HAP-1 (cell line): ENCODE results near the gene TMEM234.

Experiments used
- DNase-seq, 2 experiments: peaks; one replicate each; pipeline ENCODE4 v3.0.0-alpha.2; 2016 to 2020; ENCODE audit warnings: low spot score in 2 of 2
- H3K27me3 ChIP-seq: fragments of 250-450 bp; sonication (Bioruptor Pico); 2 replicates; pipeline ENCODE4 v1.5.1; 2020; ENCODE audit warnings: low read depth, mild to moderate bottlenecking, moderate library complexity
- H3K36me3 ChIP-seq: fragments of 250-450 bp; sonication (Bioruptor Pico); replicated peaks from 2 replicates; pipeline ENCODE4 v1.5.1; 2020; ENCODE audit warnings: mild to moderate bottlenecking
- H3K4me1 ChIP-seq: fragments of 250-450 bp; sonication (Bioruptor Pico); 2 replicates; pipeline ENCODE4 v1.5.1; 2020; ENCODE audit warnings: mild to moderate bottlenecking
- H3K4me3 ChIP-seq: fragments of 250-450 bp; sonication (Bioruptor Pico); 2 replicates; pipeline ENCODE4 v1.5.1; 2020; ENCODE audit warnings: mild to moderate bottlenecking, moderate library complexity
- H3K9me3 ChIP-seq: fragments of 250-450 bp; sonication (Bioruptor Pico); 2 replicates; pipeline ENCODE4 v1.5.1; 2020; ENCODE audit warnings: mild to moderate bottlenecking, moderate library complexity
- in situ Hi-C: fragments of 300-500 bp; cut with MboI; formaldehyde crosslinking; loops from 3 replicates; pipeline ENCODE4 v1.14.3; 2020; ENCODE audit warnings: low sequenced_read_pairs, inconsistent platforms, mixed read lengths

TMEM234 gene

GRCh38 chr1:32200226-32201010 is 21.7 kb downstream of the TMEM234 start, which contains the start of gene CCDC28B:
Gene CCDC28B (plus strand): TSS chr1:32200595. CDS start chr1:32201936, 1,341 bp downstream.
- Histone ChIP-seq H3K27me3 (no peaks in the 10 kb centered on the region), H3K4me3 (peak within 1 kb of the TSS; percentile 60), H3K9me3 (no peaks in the 10 kb centered on the region), H3K36me3 (peaks cover 28% of the 10 kb centered on the region), H3K4me1 (peaks cover 14% of the 10 kb centered on the region)
- peak; percentile 84 to 89 for DNase-seq
- in situ Hi-C loops, result no loop called here

DNA sequence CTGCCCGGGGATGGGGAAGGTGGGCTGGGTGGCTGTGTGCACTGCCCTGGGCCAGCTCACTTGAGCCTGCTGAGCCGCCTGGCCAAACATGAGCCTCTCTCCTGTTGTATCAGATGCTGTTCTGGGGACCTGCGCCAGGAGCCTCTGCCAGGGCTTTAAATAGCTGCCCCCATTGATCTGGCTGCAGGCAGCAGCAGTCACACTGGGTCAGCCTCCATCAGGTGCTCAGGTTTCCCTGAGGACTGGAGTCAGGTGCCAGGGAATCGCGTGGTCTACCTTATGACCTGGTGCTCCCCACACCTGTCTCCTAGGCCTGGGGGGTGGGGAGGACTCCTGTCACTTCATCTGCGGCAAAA is 22.5 kb downstream of the TMEM234 start:
- H3K27me3 ChIP-seq, result no peaks in the 10 kb centered on the region
- peaks cover 14% of the 10 kb centered on the region for H3K4me1 ChIP-seq
- H3K36me3 ChIP-seq, result peaks cover 35% of the 10 kb centered on the region
- in situ Hi-C loops, result no loop called here
- no peak for DNase-seq
- H3K4me3 ChIP-seq, result no peak overlapping the region
- no peaks in the 10 kb centered on the region for H3K9me3 ChIP-seq

- H3K27me3 ChIP-seq, result no peaks in the 10 kb centered on the region
- in situ Hi-C loops, result no loop called here
- H3K4me3 ChIP-seq, result no peak overlapping the region
- peaks cover 14% of the 10 kb centered on the region for H3K4me1 ChIP-seq
- no peaks in the 10 kb centered on the region for H3K9me3 ChIP-seq
- H3K36me3 ChIP-seq, result peaks cover 40% of the 10 kb centered on the region
- DNase-seq, result no peak
Observed at GRCh38 chr1:32199043-32199716, 23.0 kb downstream of the TMEM234 start.

DNA sequence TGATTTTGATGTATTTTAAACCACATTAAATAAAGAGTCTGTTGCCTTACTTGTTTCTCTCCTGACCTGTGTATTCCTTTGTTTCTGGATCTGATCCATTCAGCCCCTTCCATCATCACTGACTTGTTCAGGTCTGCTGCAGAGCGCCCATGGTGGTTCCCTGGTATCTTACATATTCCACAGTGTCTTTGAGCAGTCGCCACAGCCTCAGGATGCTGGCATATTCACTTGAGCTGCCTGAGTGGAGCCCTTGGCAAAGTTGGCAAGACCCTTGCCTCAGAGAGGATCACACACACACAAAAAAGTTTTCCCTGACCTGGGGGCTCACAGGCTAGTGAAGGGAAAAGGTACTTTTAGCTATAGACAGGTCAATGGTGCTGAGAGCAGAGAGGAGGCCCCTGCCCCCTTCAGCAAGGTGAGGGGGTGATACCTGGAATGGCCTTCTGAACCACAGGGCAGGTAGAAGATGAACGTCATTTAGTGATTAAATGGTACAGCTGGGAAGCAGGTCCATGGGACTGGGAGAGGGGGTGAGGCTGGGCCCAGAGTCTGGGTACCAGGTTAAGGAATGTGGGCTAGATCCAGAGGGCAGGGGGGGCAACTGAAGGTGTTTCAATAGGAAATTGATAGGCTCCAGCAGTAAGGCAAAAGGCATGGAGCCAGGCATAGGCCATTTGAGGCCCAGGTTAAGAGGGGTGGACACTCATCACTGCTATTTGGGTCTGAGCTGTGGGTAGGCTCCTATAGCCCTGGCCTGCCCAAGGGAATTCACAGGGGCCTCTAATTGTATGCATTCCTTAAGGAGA is 23.7 kb downstream of the TMEM234 start:
- H3K4me1 ChIP-seq, result peaks cover 14% of the 10 kb centered on the region
- no peaks in the 10 kb centered on the region for H3K9me3 ChIP-seq
- H3K27me3 ChIP-seq, result no peaks in the 10 kb centered on the region
- no peak for DNase-seq
- peaks cover 48% of the 10 kb centered on the region for H3K36me3 ChIP-seq
- in situ Hi-C loops, result no loop called here
- no peak overlapping the region for H3K4me3 ChIP-seq

DNA sequence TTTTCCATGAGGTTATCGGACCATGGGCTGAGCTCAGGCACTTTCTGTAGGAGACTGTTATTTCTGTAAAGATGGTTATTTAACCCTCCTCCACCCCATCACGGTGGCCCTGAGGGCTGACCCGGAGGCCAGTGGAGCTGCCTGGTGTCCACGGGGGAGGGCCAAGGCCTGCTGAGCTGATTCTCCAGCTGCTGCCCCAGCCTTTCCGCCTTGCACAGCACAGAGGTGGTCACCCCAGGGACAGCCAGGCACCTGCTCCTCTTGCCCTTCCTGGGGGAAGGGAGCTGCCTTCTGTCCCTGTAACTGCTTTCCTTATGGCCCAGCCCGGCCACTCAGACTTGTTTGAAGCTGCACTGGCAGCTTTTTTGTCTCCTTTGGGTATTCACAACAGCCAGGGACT is 24.3 kb downstream of the TMEM234 start:
- no peak for DNase-seq
- Histone ChIP-seq H3K9me3 (no peaks in the 10 kb centered on the region), H3K4me1 (peaks cover 14% of the 10 kb centered on the region), H3K27me3 (no peaks in the 10 kb centered on the region), H3K36me3 (peaks cover 54% of the 10 kb centered on the region), H3K4me3 (no peak overlapping the region)
- in situ Hi-C loops, result no loop called here

DNA sequence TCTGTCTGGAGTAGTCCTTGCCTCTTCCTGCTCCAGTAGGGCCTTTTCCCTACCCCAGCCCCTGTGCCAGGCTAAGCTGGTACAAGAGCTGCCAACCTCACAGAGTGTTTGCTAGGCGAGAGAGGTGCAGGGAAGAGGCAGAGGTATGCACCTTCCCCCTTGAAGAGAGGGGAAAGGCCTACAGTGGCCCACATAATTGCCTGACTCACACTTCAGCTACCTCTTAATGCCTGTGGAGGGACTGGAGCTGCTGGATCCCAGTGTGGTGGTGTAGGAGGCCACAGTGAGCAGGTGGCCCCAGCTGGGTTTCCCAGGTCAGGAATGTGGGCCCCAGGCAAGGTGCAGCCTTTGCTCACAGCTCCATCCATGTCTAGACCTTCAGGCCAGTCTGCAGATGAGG is 25.1 kb downstream of the TMEM234 start:
- peaks cover 14% of the 10 kb centered on the region for H3K4me1 ChIP-seq
- in situ Hi-C loops, result no loop called here
- peaks cover 61% of the 10 kb centered on the region for H3K36me3 ChIP-seq
- no peaks in the 10 kb centered on the region for H3K9me3 ChIP-seq
- no peak overlapping the region for H3K4me3 ChIP-seq
- no peaks in the 10 kb centered on the region for H3K27me3 ChIP-seq
- no peak for DNase-seq

DNA sequence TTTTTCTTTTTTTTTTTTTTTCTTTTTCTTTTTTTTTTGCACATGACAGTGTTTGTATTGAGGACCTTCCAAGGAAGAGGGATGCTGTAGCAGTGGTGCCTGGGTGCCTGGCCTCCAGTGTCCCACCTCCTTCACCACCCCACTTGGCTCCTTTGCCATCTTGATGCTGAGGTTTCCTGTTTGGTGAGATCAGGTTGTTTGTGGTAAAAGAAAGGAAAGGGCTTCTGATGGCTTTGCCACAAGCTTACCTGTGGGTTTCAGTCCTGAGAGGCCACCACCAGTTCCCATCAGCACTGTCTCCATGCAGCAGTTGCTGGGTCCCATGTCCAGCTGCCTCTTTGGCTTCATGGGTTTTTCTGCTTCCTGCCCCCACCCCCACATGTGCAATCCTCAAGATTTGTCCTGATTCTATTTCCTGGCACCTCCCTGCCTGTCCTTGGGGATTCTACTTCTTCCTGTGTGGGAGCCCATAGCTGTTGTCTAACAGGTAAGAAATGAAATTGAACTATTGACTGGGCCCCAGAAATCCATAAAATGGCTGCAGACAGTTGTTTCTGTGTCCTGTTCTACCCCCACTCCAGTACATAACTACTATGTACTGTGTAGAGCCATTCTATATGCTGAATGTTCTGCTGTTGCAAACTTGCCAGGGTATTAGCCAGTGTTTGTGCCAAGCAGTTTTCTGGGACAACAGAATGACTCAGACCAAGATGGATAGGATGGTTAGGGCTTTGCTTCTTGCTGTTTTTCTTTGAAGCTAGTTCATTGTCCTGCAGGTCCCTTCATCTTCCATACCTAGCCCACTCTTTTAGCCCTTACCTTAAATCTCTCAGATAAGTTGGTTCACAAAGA is 26.0 kb downstream of the TMEM234 start:
- H3K9me3 ChIP-seq, result no peaks in the 10 kb centered on the region
- no peak for DNase-seq
- H3K27me3 ChIP-seq, result no peaks in the 10 kb centered on the region
- H3K4me1 ChIP-seq, result peaks cover 8% of the 10 kb centered on the region
- peaks cover 70% of the 10 kb centered on the region for H3K36me3 ChIP-seq
- in situ Hi-C loops, result no loop called here
- no peak overlapping the region for H3K4me3 ChIP-seq

DNA sequence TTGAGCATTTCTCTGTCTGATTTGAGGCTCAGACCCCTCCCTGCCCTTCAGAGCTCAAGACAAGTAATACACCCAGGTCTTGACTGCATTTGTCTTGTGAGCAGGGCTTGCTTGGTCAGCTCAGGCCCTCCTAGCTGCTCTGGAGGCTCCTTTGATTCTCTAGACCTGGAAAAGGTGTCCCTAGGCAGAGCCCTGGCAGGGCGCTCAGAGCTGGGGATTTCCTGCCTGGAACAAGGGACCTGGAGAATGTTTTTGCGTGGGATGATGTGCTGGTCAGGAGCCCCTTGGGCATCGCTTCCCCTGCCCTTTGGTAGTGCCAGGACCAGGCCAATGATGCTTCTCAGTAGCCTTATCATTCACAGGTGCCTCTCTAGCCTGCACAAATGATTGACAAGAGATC is 26.6 kb downstream of the TMEM234 start:
- Histone ChIP-seq H3K4me3 (no peak overlapping the region), H3K4me1 (peaks cover 7% of the 10 kb centered on the region), H3K36me3 (peaks cover 77% of the 10 kb centered on the region), H3K27me3 (no peaks in the 10 kb centered on the region), H3K9me3 (no peaks in the 10 kb centered on the region)
- in situ Hi-C loops, result no loop called here
- DNase-seq, result no peak

- in situ Hi-C loops, result no loop called here
Observed at GRCh38 chr1:32194984-32195383, 27.2 kb downstream of the TMEM234 start.

GRCh38 chr1:32192220-32192948 is 29.8 kb downstream of the TMEM234 start:
- Histone ChIP-seq H3K9me3 (no peaks in the 10 kb centered on the region), H3K4me1 (no peaks in the 10 kb centered on the region), H3K27me3 (no peaks in the 10 kb centered on the region), H3K36me3 (peaks cover 98% of the 10 kb centered on the region), H3K4me3 (no peak overlapping the region)
- no peak for DNase-seq
- in situ Hi-C loops, result no loop called here

More at GRCh38 chr1:32194984-32195383, 27.2 kb downstream of the TMEM234 start:
- Histone ChIP-seq H3K9me3 (no peaks in the 10 kb centered on the region), H3K4me3 (no peak overlapping the region), H3K36me3 (peaks cover 82% of the 10 kb centered on the region), H3K27me3 (no peaks in the 10 kb centered on the region), H3K4me1 (peaks cover 3% of the 10 kb centered on the region)
- DNase-seq, result no peak

DNA sequence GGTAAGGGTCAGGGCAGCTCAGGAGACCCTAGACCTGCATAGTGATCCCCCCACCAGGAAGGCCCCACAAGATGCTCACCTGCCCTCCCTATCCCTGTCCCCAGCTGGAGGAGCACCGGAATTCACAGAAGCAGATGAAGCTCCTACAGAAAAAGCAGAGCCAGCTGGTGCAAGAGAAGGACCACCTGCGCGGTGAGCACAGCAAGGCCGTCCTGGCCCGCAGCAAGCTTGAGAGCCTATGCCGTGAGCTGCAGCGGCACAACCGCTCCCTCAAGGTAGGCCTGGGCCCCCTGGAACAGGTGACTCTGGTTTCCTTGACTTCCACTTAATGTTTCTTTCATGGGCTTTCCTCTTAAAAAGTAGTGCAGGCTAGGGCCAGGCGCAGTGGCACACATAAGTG is 34.3 kb downstream of the TMEM234 start:
- Histone ChIP-seq H3K4me1 (no peaks in the 10 kb centered on the region), H3K4me3 (no peak overlapping the region), H3K27me3 (no peaks in the 10 kb centered on the region), H3K9me3 (no peaks in the 10 kb centered on the region), H3K36me3 (peaks cover 89% of the 10 kb centered on the region)
- DNase-seq, result no peak
- in situ Hi-C loops, result no loop called here

DNA sequence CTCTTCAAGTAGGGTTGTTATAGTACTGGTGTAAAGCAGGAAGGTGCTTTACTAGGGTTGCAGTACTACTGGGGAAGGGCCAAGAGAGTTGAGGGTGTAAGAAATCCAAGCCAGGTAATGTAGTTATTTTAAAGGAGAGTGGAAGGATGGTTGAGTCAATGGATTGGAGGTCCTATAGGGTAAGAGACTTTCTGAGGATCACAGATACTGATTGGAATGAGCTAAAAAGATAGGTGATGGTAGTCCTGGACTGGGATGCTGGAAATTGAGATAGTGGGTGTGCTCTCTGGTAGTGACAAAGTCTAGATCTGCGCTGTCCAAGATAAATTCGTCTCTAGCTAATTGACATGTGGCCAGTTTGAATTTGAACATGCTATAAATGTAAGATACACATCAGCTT is 35.7 kb downstream of the TMEM234 start:
- DNase-seq, result no peak
- H3K4me1 ChIP-seq, result peaks cover 3% of the 10 kb centered on the region; the same call in 1 of the 2 replicates
- no peak overlapping the region for H3K4me3 ChIP-seq
- H3K36me3 ChIP-seq, result peaks cover 86% of the 10 kb centered on the region
- no peaks in the 10 kb centered on the region for H3K9me3 ChIP-seq
- in situ Hi-C loops, result no loop called here
- H3K27me3 ChIP-seq, result no peaks in the 10 kb centered on the region

- Histone ChIP-seq H3K27me3 (no peaks in the 10 kb centered on the region), H3K9me3 (no peaks in the 10 kb centered on the region), H3K36me3 (peaks cover 86% of the 10 kb centered on the region), H3K4me1 (peaks cover 4% of the 10 kb centered on the region), H3K4me3 (no peak overlapping the region)
- no peak for DNase-seq
- in situ Hi-C loops, result no loop called here
Observed at GRCh38 chr1:32186077-32186476, 36.1 kb downstream of the TMEM234 start.
